ENCODE results near the gene ADIG.

ADIG gene

GRCh38 chr20:38581013-38581412, at the start of gene ADIG:
ADIG (plus strand) TSS chr20:38581197; CDS start chr20:38581251, 54 bp downstream.
- FAIRE-seq (no peak), DNase-seq (ENCODE audit: low spot score) (no peak)

GRCh38 chr20:38534756-38535155, 46.2 kb upstream of the ADIG start:
- FAIRE-seq: no peak

GRCh38 chr20:38536310-38536709, 44.7 kb upstream of the ADIG start:
- no peak for DNase-seq (ENCODE audit: low spot score)
- FAIRE-seq: no peak

More at GRCh38 chr20:38534756-38535155, 46.2 kb upstream of the ADIG start:
- no peak for DNase-seq (ENCODE audit: low spot score)

GRCh38 chr20:38537176-38537575, 43.8 kb upstream of the ADIG start:
- FAIRE-seq: no peak
- DNase-seq (ENCODE audit: low spot score): no peak

GRCh38 chr20:38538789-38539188, 42.2 kb upstream of the ADIG start:
- FAIRE-seq (no peak), DNase-seq (ENCODE audit: low spot score) (no peak)

GRCh38 chr20:38543014-38543906, 37.7 kb upstream of the ADIG start:
- no peak for FAIRE-seq
- no peak for DNase-seq (ENCODE audit: low spot score)

GRCh38 chr20:38545771-38546170, 35.2 kb upstream of the ADIG start:
- FAIRE-seq (no peak), DNase-seq (ENCODE audit: low spot score) (no peak)

- FAIRE-seq (no peak), DNase-seq (ENCODE audit: low spot score) (no peak)
These were observed 33.5 kb upstream of the ADIG start for GRCh38 chr20:38547288-38548085.

- DNase-seq (ENCODE audit: low spot score): no peak
- FAIRE-seq: no peak
These were observed 32.5 kb upstream of the ADIG start for GRCh38 chr20:38548356-38549083.

GRCh38 chr20:38550274-38550673, 30.7 kb upstream of the ADIG start:
- no peak for FAIRE-seq
- no peak for DNase-seq (ENCODE audit: low spot score)

- DNase-seq (ENCODE audit: low spot score) (no peak), FAIRE-seq (no peak)
These were observed 29.9 kb upstream of the ADIG start for GRCh38 chr20:38551056-38551626.

GRCh38 chr20:38554986-38555385, 26.0 kb upstream of the ADIG start:
- FAIRE-seq (no peak), DNase-seq (ENCODE audit: low spot score) (no peak)

GRCh38 chr20:38555395-38555794, 25.6 kb upstream of the ADIG start:
- no peak for DNase-seq (ENCODE audit: low spot score)
- FAIRE-seq: no peak

- DNase-seq (ENCODE audit: low spot score) (no peak), FAIRE-seq (no peak)
These were observed 23.8 kb upstream of the ADIG start for GRCh38 chr20:38557174-38557573.

- FAIRE-seq: no peak
These were observed 22.2 kb upstream of the ADIG start for GRCh38 chr20:38558596-38559360.

GRCh38 chr20:38559764-38560163, 21.2 kb upstream of the ADIG start:
- DNase-seq (ENCODE audit: low spot score) (no peak), FAIRE-seq (no peak)

More at GRCh38 chr20:38558596-38559360, 22.2 kb upstream of the ADIG start:
- DNase-seq (ENCODE audit: low spot score): no peak

- DNase-seq (ENCODE audit: low spot score) (no peak), FAIRE-seq (no peak)
These were observed 17.1 kb upstream of the ADIG start for GRCh38 chr20:38563802-38564431.

- FAIRE-seq (no peak), DNase-seq (ENCODE audit: low spot score) (no peak)
These were observed 16.3 kb upstream of the ADIG start for GRCh38 chr20:38564680-38565079.

GRCh38 chr20:38566036-38566598, 14.9 kb upstream of the ADIG start:
- no peak for DNase-seq (ENCODE audit: low spot score)
- no peak for FAIRE-seq
